SU-DHL-6 (cell line): ENCODE measurements around the gene F2RL3.
"Not testable (repeated sequence)": the region's sequence is repeated elsewhere in the genome, so short reads cannot be mapped to it uniquely, and the experiment has no call there.

Experiments used
- H2AFZ ChIP-seq: fragments of 200-600 bp; sonication (generic); 2 replicates; pipeline ENCODE4 v1.6.1; 2014; ENCODE audit warnings: low read depth, mild to moderate bottlenecking, moderate library complexity, mixed read lengths, antibody characterized with exemption, low read length; ENCODE audit not compliant: severe bottlenecking
- H3F3A ChIP-seq: fragments of 200-600 bp; shearing (Covaris generic); 2 replicates; pipeline ENCODE4 v1.6.0; 2016; ENCODE audit warnings: antibody characterized with exemption, mild to moderate bottlenecking; ENCODE audit not compliant: insufficient read depth
- H3K27ac ChIP-seq: fragments of 200-600 bp; sonication (generic); 2 replicates; pipeline ENCODE4 v1.5.1; 2016; ENCODE audit warnings: low read depth, mild to moderate bottlenecking, low read length, moderate library complexity, mixed read lengths
- H3K27me3 ChIP-seq: fragments of 200-600 bp; sonication (generic), shearing (Covaris generic); 2 replicates; pipeline ENCODE4 v1.6.0; 2014; ENCODE audit warnings: mild to moderate bottlenecking, low read length
- H3K36me3 ChIP-seq: fragments of 200-600 bp; sonication (generic); 2 replicates; pipeline ENCODE4 v1.6.1; 2014; ENCODE audit warnings: mild to moderate bottlenecking, low read length, mixed read lengths
- H3K4me2 ChIP-seq: fragments of 300-600, 200-600 bp; shearing (Covaris generic), sonication (generic); 2 replicates; pipeline ENCODE4 v1.6.0; 2014; ENCODE audit warnings: low read length, low read depth, mild to moderate bottlenecking; ENCODE audit not compliant: poor library complexity, severe bottlenecking
- H3K4me3 ChIP-seq: fragments of 200-600 bp; sonication (generic); 2 replicates; pipeline ENCODE4 v1.5.1; 2014; ENCODE audit warnings: antibody characterized with exemption, low read length, mild to moderate bottlenecking, mixed read lengths; ENCODE audit not compliant: insufficient read depth, poor library complexity, severe bottlenecking
- H3K79me2 ChIP-seq: fragments of 200-600 bp; sonication (generic); 2 replicates; pipeline ENCODE4 v1.6.1; 2014; ENCODE audit warnings: mild to moderate bottlenecking, low read length, moderate library complexity; ENCODE audit not compliant: insufficient read depth
- H3K9ac ChIP-seq: fragments of 200-600 bp; sonication (generic); 2 replicates; pipeline ENCODE4 v1.7.0; 2014; ENCODE audit warnings: mild to moderate bottlenecking, low read length
- H3K9me2 ChIP-seq: fragments of 200-600 bp; sonication (generic); replicated peaks from 2 replicates; pipeline ENCODE4 v1.6.1; 2014; ENCODE audit warnings: low read length; ENCODE audit not compliant: insufficient read depth
- H3K9me3 ChIP-seq: fragments of 200-600 bp; sonication (generic); 2 replicates; pipeline ENCODE4 v1.6.1; 2014; ENCODE audit warnings: low read length, mixed read lengths; ENCODE audit not compliant: insufficient read depth
- H4K20me1 ChIP-seq: fragments of 200-600 bp; sonication (generic); 2 replicates; pipeline ENCODE4 v1.6.1; 2014; ENCODE audit warnings: low read depth, mild to moderate bottlenecking, antibody characterized with exemption, low read length, moderate library complexity, mixed read lengths
- CTCF ChIP-seq: fragments of 200-600 bp; sonication (generic); IDR thresholded peaks from one replicate; pipeline ENCODE4 v1.5.1; 2017; ENCODE audit warnings: antibody characterized with exemption, mild to moderate bottlenecking, low read length, moderate library complexity; ENCODE audit not compliant: insufficient read depth, poor library complexity, severe bottlenecking
- EZH2phosphoT487 ChIP-seq: fragments of 200-600 bp; sonication (generic), shearing (Covaris generic); conservative IDR thresholded peaks from 2 replicates; pipeline ENCODE4 v1.6.1; 2018; ENCODE audit warnings: mild to moderate bottlenecking, antibody characterized with exemption, low read length, moderate library complexity, mixed read lengths

The F2RL3 gene

GRCh38 chr19:16934489-16934888 is 45.7 kb downstream of the F2RL3 start:
- no peak overlapping the region for H3K9ac ChIP-seq
- no peak for TF ChIP-seq CTCF
- TF ChIP-seq EZH2phosphoT487 = no peak
- no peaks in the 10 kb centered on the region for H3F3A ChIP-seq
- no peak overlapping the region for H3K27ac ChIP-seq
- H3K79me2 ChIP-seq = no peaks in the 10 kb centered on the region
- H4K20me1 ChIP-seq = no peaks in the 10 kb centered on the region
- no peak overlapping the region for H3K4me3 ChIP-seq
- H2AFZ ChIP-seq = no peak overlapping the region
- no peaks in the 10 kb centered on the region; the same call in 1 of the 2 replicates for H3K27me3 ChIP-seq
- H3K36me3 ChIP-seq = peaks cover 3% of the 10 kb centered on the region; the same call in 1 of the 2 replicates
- H3K4me2 ChIP-seq = no peak overlapping the region
- H3K9me2 ChIP-seq = no peaks in the 10 kb centered on the region
- peaks cover 23% of the 10 kb centered on the region; the same call in 1 of the 2 replicates for H3K9me3 ChIP-seq

- Histone ChIP-seq H3K27me3 (no peaks in the 10 kb centered on the region; the same call in 1 of the 2 replicates), H3F3A (no peaks in the 10 kb centered on the region), H3K9me2 (no peaks in the 10 kb centered on the region), H3K4me2 (no peak overlapping the region), H4K20me1 (no peaks in the 10 kb centered on the region), H3K4me3 (no peak overlapping the region), H3K36me3 (peaks cover 3% of the 10 kb centered on the region; the same call in 1 of the 2 replicates), H3K9ac (no peak overlapping the region), H2AFZ (no peak overlapping the region), H3K9me3 (peaks cover 23% of the 10 kb centered on the region; the same call in 1 of the 2 replicates), H3K79me2 (no peaks in the 10 kb centered on the region), H3K27ac (no peak overlapping the region)
- TF ChIP-seq CTCF (no peak), EZH2phosphoT487 (no peak)
Observed at GRCh38 chr19:16936901-16937300, 48.1 kb downstream of the F2RL3 start.

GRCh38 chr19:16937796-16938195 is 49.0 kb downstream of the F2RL3 start:
- H2AFZ ChIP-seq, H3K4me2 ChIP-seq, H3K36me3 ChIP-seq, H3K79me2 ChIP-seq, H3K27ac ChIP-seq, H3K9ac ChIP-seq, H4K20me1 ChIP-seq, H3F3A ChIP-seq, H3K27me3 ChIP-seq, H3K4me3 ChIP-seq, H3K9me2 ChIP-seq: not testable (repeated sequence)
- peaks cover 23% of the 10 kb centered on the region; the same call in 1 of the 2 replicates for H3K9me3 ChIP-seq

GRCh38 chr19:16938211-16938610 is 49.4 kb downstream of the F2RL3 start:
- Histone ChIP-seq H3K9me3 (peaks cover 23% of the 10 kb centered on the region; the same call in 1 of the 2 replicates), H3K9ac (no peak overlapping the region), H3K27ac (no peak overlapping the region), H3K79me2 (no peaks in the 10 kb centered on the region), H3K9me2 (no peaks in the 10 kb centered on the region), H3F3A (no peaks in the 10 kb centered on the region), H3K4me2 (no peak overlapping the region), H2AFZ (no peak overlapping the region), H3K36me3 (peaks cover 3% of the 10 kb centered on the region; the same call in 1 of the 2 replicates), H4K20me1 (no peaks in the 10 kb centered on the region), H3K4me3 (no peak overlapping the region), H3K27me3 (no peaks in the 10 kb centered on the region)
- TF ChIP-seq EZH2phosphoT487 = no peak
- no peak for TF ChIP-seq CTCF

- not testable (repeated sequence) for H3K79me2 ChIP-seq, H3K9ac ChIP-seq, H3K9me3 ChIP-seq, H3K9me2 ChIP-seq, H2AFZ ChIP-seq, H3K4me2 ChIP-seq, H3K27ac ChIP-seq, H3F3A ChIP-seq, H3K27me3 ChIP-seq, H3K36me3 ChIP-seq, H4K20me1 ChIP-seq, H3K4me3 ChIP-seq
Observed at GRCh38 chr19:16940063-16940462, 51.3 kb downstream of the F2RL3 start.
